HEK293 (cell line): ENCODE results near the gene DLX6.

ENCODE experiments used
- FEZF1 ChIP-seq: fragments of 450-650 bp; formaldehyde crosslinking; IDR thresholded peaks from 2 replicates; pipeline ENCODE4 v1.5.1; 2016; ENCODE audit warnings: missing biosample characterization, missing genetic modification characterization
- INSM2 ChIP-seq: fragments of 450-650 bp; formaldehyde crosslinking; IDR thresholded peaks from 2 replicates; pipeline ENCODE4 v1.5.1; 2016; ENCODE audit warnings: missing biosample characterization, missing genetic modification characterization
- KLF8 ChIP-seq: fragments of 450-650 bp; formaldehyde crosslinking; IDR thresholded peaks from 2 replicates; pipeline ENCODE4 v1.5.1; 2016; ENCODE audit warnings: missing biosample characterization, missing genetic modification characterization
- PRDM1 ChIP-seq: fragments of 450-650 bp; formaldehyde crosslinking; IDR thresholded peaks from 2 replicates; pipeline ENCODE4; 2016; ENCODE audit warnings: missing biosample characterization, missing genetic modification characterization
- SALL2 ChIP-seq: fragments of 450-650 bp; formaldehyde crosslinking; IDR thresholded peaks from 2 replicates; pipeline ENCODE4 v1.5.0; 2017; ENCODE audit warnings: missing biosample characterization, mild to moderate bottlenecking, missing genetic modification characterization, borderline replicate concordance
- TCF7L2 ChIP-seq: IDR thresholded peaks from 2 replicates; pipeline ENCODE4 v1.6.1; 2011; ENCODE audit warnings: low read depth, mild to moderate bottlenecking, inconsistent platforms, low read length, moderate library complexity, borderline replicate concordance
- ZFP3 ChIP-seq: fragments of 450-650 bp; formaldehyde crosslinking; IDR thresholded peaks from 2 replicates; pipeline ENCODE4 v1.5.1; 2016; ENCODE audit warnings: low read depth, missing biosample characterization, missing genetic modification characterization
- ZNF10 ChIP-seq: fragments of 450-650 bp; formaldehyde crosslinking; IDR thresholded peaks from 2 replicates; pipeline ENCODE4 v1.5.1; 2017; ENCODE audit warnings: missing biosample characterization, missing genetic modification characterization
- ZNF112 ChIP-seq: fragments of 450-650 bp; formaldehyde crosslinking; IDR thresholded peaks from 2 replicates; pipeline ENCODE4 v1.5.0; 2017; ENCODE audit warnings: missing biosample characterization, missing genetic modification characterization
- ZNF148 ChIP-seq: fragments of 450-650 bp; formaldehyde crosslinking; IDR thresholded peaks from 2 replicates; pipeline ENCODE4 v1.5.0; 2017; ENCODE audit warnings: missing biosample characterization, missing genetic modification characterization, borderline replicate concordance
- ZNF155 ChIP-seq: fragments of 450-650 bp; formaldehyde crosslinking; IDR thresholded peaks from 2 replicates; pipeline ENCODE4 v1.5.1; 2016; ENCODE audit warnings: missing biosample characterization, missing genetic modification characterization
- ZNF274 ChIP-seq, 2 experiments: fragments of 200-500 bp in 1 of 2; fragments of 450-650 bp in 1 of 2; sonication (Bioruptor generic) in 1 of 2; formaldehyde crosslinking in 1 of 2; IDR thresholded peaks; 2 replicates each; pipeline versions ENCODE4 v1.5.1 to v1.6.1; 2014 to 2016; ENCODE audit warnings: borderline replicate concordance in 1 of 2, inconsistent platforms in 1 of 2, low read length in 1 of 2, missing biosample characterization in 1 of 2, missing genetic modification characterization in 1 of 2
- ZNF311 ChIP-seq: fragments of 450-650 bp; formaldehyde crosslinking; IDR thresholded peaks from 2 replicates; pipeline ENCODE4 v1.5.1; 2017; ENCODE audit warnings: missing biosample characterization, missing genetic modification characterization, borderline replicate concordance
- ZNF391 ChIP-seq: fragments of 450-650 bp; formaldehyde crosslinking; IDR thresholded peaks from 2 replicates; pipeline ENCODE4 v1.5.1; 2016; ENCODE audit warnings: low read depth, missing biosample characterization, missing genetic modification characterization, borderline replicate concordance
- ZNF394 ChIP-seq: fragments of 450-650 bp; formaldehyde crosslinking; IDR thresholded peaks from 2 replicates; pipeline ENCODE4 v1.5.1; 2016; ENCODE audit warnings: missing biosample characterization, missing genetic modification characterization, mild to moderate bottlenecking, moderate library complexity, borderline replicate concordance
- ZNF596 ChIP-seq: fragments of 450-650 bp; IDR thresholded peaks from 2 replicates; pipeline ENCODE4 v1.5.0; 2018; ENCODE audit warnings: missing biosample characterization, mild to moderate bottlenecking, missing genetic modification characterization, moderate library complexity
- ZNF600 ChIP-seq: fragments of 450-650 bp; formaldehyde crosslinking; IDR thresholded peaks from 2 replicates; pipeline ENCODE4 v1.5.1; 2016; ENCODE audit warnings: missing biosample characterization, missing genetic modification characterization
- ZNF785 ChIP-seq: fragments of 450-650 bp; formaldehyde crosslinking; IDR thresholded peaks from 2 replicates; pipeline ENCODE4 v1.5.1; 2016; ENCODE audit warnings: missing biosample characterization, missing genetic modification characterization
- ZSCAN16 ChIP-seq: fragments of 450-650 bp; formaldehyde crosslinking; IDR thresholded peaks from 2 replicates; pipeline ENCODE4 v1.5.1; 2016; ENCODE audit warnings: missing biosample characterization, missing genetic modification characterization
- TF ChIP-seq, protein P1 (sequence below): fragments of 450-650 bp; formaldehyde crosslinking; IDR thresholded peaks from 2 replicates; pipeline ENCODE4 v1.5.1; 2016; ENCODE audit warnings: missing biosample characterization, missing genetic modification characterization
- TF ChIP-seq, protein P2 (sequence below): fragments of 450-650 bp; formaldehyde crosslinking; IDR thresholded peaks from 2 replicates; pipeline ENCODE4 v1.5.1; 2016; ENCODE audit warnings: missing biosample characterization, missing genetic modification characterization
- TF ChIP-seq, protein P3 (sequence below): fragments of 450-650 bp; formaldehyde crosslinking; IDR thresholded peaks from 2 replicates; pipeline ENCODE4 v1.5.1; 2016; ENCODE audit warnings: missing biosample characterization, missing genetic modification characterization, borderline replicate concordance
- TF ChIP-seq, protein P4 (sequence below): fragments of 450-650 bp; formaldehyde crosslinking; IDR thresholded peaks from 2 replicates; pipeline ENCODE4 v1.5.1; 2017; ENCODE audit warnings: missing biosample characterization, missing genetic modification characterization

The DLX6 gene

DNA sequence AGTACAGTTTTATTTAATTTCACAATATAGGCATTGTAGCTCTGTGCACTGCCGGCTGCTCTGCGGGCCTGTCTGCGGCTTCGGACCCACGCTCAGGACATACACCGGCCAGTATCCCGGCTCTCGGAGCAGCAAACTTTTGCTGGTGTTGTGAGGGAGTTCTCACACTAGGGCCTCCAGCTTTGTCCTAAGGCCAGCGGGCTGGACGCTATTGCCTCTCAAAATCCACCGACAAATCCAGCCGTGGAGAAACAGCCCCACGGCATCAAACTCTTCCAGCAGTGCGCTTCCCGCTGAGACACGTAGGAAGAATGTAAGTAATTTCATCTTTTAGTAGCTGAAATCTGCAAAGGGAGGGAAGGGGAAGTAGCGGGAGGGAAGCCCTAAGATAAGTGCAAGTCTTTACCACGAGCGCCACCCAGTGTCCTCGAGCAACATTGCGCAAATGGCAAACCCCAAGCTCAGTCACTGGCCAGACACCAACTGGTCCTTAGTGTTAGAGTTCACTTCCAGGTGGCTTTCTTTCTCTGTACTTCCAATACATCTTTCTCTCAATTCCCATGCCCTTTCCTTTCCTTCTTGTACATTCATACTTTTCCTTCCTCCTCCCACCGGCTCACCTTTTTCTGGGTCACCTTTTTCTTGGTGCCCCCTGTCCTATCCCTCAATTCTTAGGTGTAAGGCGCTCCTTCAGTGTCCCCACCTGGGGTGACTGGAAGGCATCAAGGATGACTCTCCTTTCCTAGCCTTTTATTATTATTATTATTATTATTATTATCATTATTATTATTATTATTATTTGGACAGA is 22.3 kb downstream of the DLX6 start (continued):
- TF ChIP-seq KLF8 (tag by site-specific recombination) (no peak), ZNF112 (tag by site-specific recombination) (no peak), ZNF391 (tag by site-specific recombination) (no peak), ZNF394 (peak; percentile 85; the same call in 1 of the 2 replicates), PRDM1 (tag by site-specific recombination) (peak; percentile 88), ZNF148 (no peak), INSM2 (no peak), ZFP3 (no peak), FEZF1 (tag by site-specific recombination) (no peak), ZNF10 (tag by site-specific recombination) (no peak), ZNF785 (tag by site-specific recombination) (no peak), ZNF155 (no peak), TCF7L2 (no peak), ZNF600 (tag by site-specific recombination) (0 out of 2 replicates have a peak, but pooled peaks have one; percentile 24), ZNF274 (IDR thresholded peaks at IDR 0.05; ENCODE audit: low read length) (no peak), ZNF274 (tag by site-specific recombination; IDR thresholded peaks at IDR 0.05; ENCODE audit: borderline replicate concordance) (no peak), ZNF311 (tag by site-specific recombination) (no peak), ZSCAN16 (tag by site-specific recombination) (no peak), ZNF596 (tag by site-specific recombination) (no peak), SALL2 (tag by site-specific recombination) (no peak)
- TF ChIP-seq, protein P1, sequence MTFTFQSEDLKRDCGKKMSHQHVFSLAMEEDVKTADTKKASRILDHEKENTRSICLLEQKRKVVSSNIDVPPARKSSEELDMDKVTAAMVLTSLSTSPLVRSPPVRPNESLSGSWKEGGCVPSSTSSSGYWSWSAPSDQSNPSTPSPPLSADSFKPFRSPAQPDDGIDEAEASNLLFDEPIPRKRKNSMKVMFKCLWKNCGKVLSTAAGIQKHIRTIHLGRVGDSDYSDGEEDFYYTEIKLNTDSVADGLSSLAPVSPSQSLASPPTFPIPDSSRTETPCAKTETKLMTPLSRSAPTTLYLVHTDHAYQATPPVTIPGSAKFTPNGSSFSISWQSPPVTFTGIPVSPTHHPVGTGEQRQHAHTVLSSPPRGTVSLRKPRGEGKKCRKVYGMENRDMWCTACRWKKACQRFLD (tag by site-specific recombination), result no peak
- TF ChIP-seq, protein P2, sequence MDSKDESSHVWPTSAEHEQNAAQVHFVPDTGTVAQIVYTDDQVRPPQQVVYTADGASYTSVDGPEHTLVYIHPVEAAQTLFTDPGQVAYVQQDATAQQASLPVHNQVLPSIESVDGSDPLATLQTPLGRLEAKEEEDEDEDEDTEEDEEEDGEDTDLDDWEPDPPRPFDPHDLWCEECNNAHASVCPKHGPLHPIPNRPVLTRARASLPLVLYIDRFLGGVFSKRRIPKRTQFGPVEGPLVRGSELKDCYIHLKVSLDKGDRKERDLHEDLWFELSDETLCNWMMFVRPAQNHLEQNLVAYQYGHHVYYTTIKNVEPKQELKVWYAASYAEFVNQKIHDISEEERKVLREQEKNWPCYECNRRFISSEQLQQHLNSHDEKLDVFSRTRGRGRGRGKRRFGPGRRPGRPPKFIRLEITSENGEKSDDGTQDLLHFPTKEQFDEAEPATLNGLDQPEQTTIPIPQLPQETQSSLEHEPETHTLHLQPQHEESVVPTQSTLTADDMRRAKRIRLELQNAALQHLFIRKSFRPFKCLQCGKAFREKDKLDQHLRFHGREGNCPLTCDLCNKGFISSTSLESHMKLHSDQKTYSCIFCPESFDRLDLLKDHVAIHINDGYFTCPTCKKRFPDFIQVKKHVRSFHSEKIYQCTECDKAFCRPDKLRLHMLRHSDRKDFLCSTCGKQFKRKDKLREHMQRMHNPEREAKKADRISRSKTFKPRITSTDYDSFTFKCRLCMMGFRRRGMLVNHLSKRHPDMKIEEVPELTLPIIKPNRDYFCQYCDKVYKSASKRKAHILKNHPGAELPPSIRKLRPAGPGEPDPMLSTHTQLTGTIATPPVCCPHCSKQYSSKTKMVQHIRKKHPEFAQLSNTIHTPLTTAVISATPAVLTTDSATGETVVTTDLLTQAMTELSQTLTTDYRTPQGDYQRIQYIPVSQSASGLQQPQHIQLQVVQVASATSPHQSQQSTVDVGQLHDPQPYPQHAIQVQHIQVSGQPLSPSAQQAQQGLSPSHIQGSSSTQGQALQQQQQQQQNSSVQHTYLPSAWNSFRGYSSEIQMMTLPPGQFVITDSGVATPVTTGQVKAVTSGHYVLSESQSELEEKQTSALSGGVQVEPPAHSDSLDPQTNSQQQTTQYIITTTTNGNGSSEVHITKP (tag by site-specific recombination), result no peak
- TF ChIP-seq, protein P3, sequence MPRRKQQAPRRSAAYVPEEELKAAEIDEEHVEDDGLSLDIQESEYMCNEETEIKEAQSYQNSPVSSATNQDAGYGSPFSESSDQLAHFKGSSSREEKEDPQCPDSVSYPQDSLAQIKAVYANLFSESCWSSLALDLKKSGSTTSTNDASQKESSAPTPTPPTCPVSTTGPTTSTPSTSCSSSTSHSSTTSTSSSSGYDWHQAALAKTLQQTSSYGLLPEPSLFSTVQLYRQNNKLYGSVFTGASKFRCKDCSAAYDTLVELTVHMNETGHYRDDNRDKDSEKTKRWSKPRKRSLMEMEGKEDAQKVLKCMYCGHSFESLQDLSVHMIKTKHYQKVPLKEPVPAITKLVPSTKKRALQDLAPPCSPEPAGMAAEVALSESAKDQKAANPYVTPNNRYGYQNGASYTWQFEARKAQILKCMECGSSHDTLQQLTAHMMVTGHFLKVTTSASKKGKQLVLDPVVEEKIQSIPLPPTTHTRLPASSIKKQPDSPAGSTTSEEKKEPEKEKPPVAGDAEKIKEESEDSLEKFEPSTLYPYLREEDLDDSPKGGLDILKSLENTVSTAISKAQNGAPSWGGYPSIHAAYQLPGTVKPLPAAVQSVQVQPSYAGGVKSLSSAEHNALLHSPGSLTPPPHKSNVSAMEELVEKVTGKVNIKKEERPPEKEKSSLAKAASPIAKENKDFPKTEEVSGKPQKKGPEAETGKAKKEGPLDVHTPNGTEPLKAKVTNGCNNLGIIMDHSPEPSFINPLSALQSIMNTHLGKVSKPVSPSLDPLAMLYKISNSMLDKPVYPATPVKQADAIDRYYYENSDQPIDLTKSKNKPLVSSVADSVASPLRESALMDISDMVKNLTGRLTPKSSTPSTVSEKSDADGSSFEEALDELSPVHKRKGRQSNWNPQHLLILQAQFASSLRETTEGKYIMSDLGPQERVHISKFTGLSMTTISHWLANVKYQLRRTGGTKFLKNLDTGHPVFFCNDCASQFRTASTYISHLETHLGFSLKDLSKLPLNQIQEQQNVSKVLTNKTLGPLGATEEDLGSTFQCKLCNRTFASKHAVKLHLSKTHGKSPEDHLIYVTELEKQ (tag by site-specific recombination), result no peak
- TF ChIP-seq, protein P4, sequence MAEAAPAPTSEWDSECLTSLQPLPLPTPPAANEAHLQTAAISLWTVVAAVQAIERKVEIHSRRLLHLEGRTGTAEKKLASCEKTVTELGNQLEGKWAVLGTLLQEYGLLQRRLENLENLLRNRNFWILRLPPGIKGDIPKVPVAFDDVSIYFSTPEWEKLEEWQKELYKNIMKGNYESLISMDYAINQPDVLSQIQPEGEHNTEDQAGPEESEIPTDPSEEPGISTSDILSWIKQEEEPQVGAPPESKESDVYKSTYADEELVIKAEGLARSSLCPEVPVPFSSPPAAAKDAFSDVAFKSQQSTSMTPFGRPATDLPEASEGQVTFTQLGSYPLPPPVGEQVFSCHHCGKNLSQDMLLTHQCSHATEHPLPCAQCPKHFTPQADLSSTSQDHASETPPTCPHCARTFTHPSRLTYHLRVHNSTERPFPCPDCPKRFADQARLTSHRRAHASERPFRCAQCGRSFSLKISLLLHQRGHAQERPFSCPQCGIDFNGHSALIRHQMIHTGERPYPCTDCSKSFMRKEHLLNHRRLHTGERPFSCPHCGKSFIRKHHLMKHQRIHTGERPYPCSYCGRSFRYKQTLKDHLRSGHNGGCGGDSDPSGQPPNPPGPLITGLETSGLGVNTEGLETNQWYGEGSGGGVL (tag by site-specific recombination), result no peak
